Epithelial cell of proximal tubule (primary cell): ENCODE results near the gene CCDC201. TPM values are rescaled to one million over a fixed set of nuclear protein-coding genes. Genes with fewer than 3 reads are reported as not detected.
A peak's percentile ranks its signal among the peaks of the same experiment; 100 is the strongest.

ENCODE experiments used
- DNase-seq: peaks from one replicate; pipeline ENCODE4 v3.0.0-alpha.2; 2011; ENCODE audit warnings: low read depth
- H3K4me3 ChIP-seq: 2 replicates; pipeline ENCODE4 v1.5.1; 2011; ENCODE audit warnings: low read depth, mild to moderate bottlenecking, low read length
- total RNA-seq: library from RNA; depleted of rRNA; stranded (reverse); fragments of >200 nt; gene quantifications from 2 replicates; pipeline ENCODE4 v1.2.3, GENCODE V29; 2015
- TF ChIP-seq, protein P1 (sequence below): conservative IDR thresholded peaks from 2 replicates; pipeline ENCODE4 v1.5.1; 2012; ENCODE audit warnings: low read depth, mild to moderate bottlenecking, low read length

CCDC201 gene
- total RNA-seq, 1 donor from 2014 or later = not detected

DNA sequence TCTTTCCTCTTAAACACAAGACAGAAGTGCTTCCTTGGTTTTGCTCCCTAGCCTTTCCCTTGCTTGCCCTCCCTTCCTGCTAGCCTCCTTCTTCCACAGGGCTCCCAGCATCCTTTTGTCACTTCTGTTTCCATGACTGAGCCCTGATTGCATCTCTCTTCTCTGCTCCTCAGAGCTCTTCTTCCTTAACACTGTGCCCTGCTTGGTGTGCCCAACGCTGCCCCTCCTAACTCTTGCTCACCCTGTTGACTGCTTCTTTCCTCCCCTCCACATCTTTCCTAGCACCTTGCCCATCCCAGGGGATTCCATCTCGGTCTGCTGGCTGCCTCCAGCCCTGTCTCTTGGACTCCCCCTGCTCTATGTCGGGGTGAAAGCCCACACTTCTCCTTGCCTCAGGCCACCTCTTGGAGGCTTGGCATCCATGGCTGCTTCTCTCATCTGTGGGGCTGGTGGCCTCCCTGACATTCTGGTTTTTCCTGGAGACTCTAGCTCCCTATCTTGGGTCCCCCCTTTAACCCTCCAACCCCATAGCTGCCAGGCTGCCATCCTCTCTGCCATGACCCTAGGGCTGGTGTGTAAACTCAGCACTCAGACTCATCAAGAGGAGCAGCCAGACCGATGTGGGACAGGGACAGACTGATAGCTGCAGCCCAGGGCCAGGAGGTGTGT lies 21.2 kb upstream of the CCDC201 start:
- no peak overlapping the region for H3K4me3 ChIP-seq
- DNase-seq = no peak
- TF ChIP-seq, protein P1, sequence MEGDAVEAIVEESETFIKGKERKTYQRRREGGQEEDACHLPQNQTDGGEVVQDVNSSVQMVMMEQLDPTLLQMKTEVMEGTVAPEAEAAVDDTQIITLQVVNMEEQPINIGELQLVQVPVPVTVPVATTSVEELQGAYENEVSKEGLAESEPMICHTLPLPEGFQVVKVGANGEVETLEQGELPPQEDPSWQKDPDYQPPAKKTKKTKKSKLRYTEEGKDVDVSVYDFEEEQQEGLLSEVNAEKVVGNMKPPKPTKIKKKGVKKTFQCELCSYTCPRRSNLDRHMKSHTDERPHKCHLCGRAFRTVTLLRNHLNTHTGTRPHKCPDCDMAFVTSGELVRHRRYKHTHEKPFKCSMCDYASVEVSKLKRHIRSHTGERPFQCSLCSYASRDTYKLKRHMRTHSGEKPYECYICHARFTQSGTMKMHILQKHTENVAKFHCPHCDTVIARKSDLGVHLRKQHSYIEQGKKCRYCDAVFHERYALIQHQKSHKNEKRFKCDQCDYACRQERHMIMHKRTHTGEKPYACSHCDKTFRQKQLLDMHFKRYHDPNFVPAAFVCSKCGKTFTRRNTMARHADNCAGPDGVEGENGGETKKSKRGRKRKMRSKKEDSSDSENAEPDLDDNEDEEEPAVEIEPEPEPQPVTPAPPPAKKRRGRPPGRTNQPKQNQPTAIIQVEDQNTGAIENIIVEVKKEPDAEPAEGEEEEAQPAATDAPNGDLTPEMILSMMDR = no peak

GRCh38 chr7:45893374-45893995 lies 20.6 kb upstream of the CCDC201 start:
- H3K4me3 ChIP-seq = no peak overlapping the region
- no peak for DNase-seq
- TF ChIP-seq, protein P1 = no peak

- TF ChIP-seq, protein P1 = no peak
- no peak overlapping the region for H3K4me3 ChIP-seq
Observed at GRCh38 chr7:45892407-45893035, 19.6 kb upstream of the CCDC201 start.

GRCh38 chr7:45891462-45892402 lies 18.9 kb upstream of the CCDC201 start:
- TF ChIP-seq, protein P1 = no peak
- no peak overlapping the region for H3K4me3 ChIP-seq
- no peak for DNase-seq

More at GRCh38 chr7:45892407-45893035, 19.6 kb upstream of the CCDC201 start:
- DNase-seq = no peak

DNA sequence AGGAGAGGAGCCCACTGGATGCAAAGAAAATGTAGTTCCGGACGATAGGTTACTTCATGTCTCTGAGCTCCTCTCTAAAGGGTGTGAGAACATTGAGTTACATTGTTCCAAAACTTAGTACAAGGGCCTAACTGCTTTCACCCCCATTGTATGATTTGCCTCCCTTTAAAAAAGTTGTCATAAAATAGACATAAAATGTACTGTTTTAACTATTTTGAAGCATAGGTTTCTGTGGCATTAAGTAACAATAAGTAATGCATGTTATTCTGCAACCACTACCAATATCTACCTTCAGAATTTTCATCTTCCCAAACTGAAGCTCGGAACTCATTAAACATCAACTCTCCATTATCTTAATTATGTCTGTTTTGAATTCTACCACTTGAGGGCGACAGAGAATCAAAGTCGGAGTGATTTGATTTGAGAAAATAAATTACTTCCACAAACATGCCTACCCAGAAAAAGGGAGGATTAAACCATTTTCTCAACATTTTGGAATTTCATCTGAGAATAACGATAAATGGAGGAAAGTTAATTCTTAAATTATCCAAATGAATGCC lies 18.1 kb upstream of the CCDC201 start:
- TF ChIP-seq, protein P1 = peak; percentile 69
- H3K4me3 ChIP-seq = no peak overlapping the region
- no peak for DNase-seq

- no peak overlapping the region for H3K4me3 ChIP-seq
- TF ChIP-seq, protein P1 = no peak
- DNase-seq = no peak
Observed at GRCh38 chr7:45890125-45890901, 17.4 kb upstream of the CCDC201 start.
